ENCODE measurements around the gene LHFPL3.

LHFPL3 gene

GRCh38 chr7:104945599-104945956 is 617.2 kb downstream of the LHFPL3 start:
- H3K9me3 ChIP-seq (replicated peaks; ENCODE audit: insufficient read depth, low read length), result no peaks in the 10 kb centered on the region
- no peak overlapping the region for H3K4me3 ChIP-seq (ENCODE audit: low read length)
- H3K9me2 ChIP-seq (replicated peaks; ENCODE audit: insufficient read depth, low read length), result no peaks in the 10 kb centered on the region
- H3K36me3 ChIP-seq (replicated peaks; ENCODE audit: insufficient read depth, low read length), result no peaks in the 10 kb centered on the region
- H3K9ac ChIP-seq (ENCODE audit: low read length), result peak overlapping the region; percentile 99
- H4K20me1 ChIP-seq (ENCODE audit: insufficient read depth, low read length), result no peaks in the 10 kb centered on the region
- no peaks in the 10 kb centered on the region for H3K27me3 ChIP-seq (replicated peaks; ENCODE audit: insufficient read depth, low read length)
- no peak overlapping the region for H2AFZ ChIP-seq (ENCODE audit: low read length)
- H3K4me1 ChIP-seq (ENCODE audit: low read length), result peaks cover 46% of the 10 kb centered on the region
- TF ChIP-seq EZH2 (optimal IDR thresholded peaks at IDR 0.05; ENCODE audit: low read depth, low read length), result no peak
- TF ChIP-seq EZH2phosphoT487 (IDR thresholded peaks at IDR 0.05; ENCODE audit: low read length), result no peak
- TF ChIP-seq CTCF (IDR thresholded peaks at IDR 0.05; ENCODE audit: low read length), result no peak
- H3K79me2 ChIP-seq (ENCODE audit: low read length), result no peaks in the 10 kb centered on the region; the same call in 1 of the 2 replicates
- H3K27ac ChIP-seq (ENCODE audit: low read length), result peak overlapping the region; percentile 99
- peak overlapping the region; percentile 72 for H3K4me2 ChIP-seq (ENCODE audit: low read depth, low read length)
- no peak for DNase-seq
- peaks cover 29% of the 10 kb centered on the region for H3F3A ChIP-seq (ENCODE audit: insufficient read depth, low read length)

GRCh38 chr7:104946338-104946737 is 617.9 kb downstream of the LHFPL3 start:
- Histone ChIP-seq H3K9me2 (replicated peaks; ENCODE audit: insufficient read depth, low read length) (no peaks in the 10 kb centered on the region), H3F3A (ENCODE audit: insufficient read depth, low read length) (peaks cover 29% of the 10 kb centered on the region), H3K4me3 (ENCODE audit: low read length) (no peak overlapping the region), H3K27me3 (replicated peaks; ENCODE audit: insufficient read depth, low read length) (no peaks in the 10 kb centered on the region), H3K4me2 (ENCODE audit: low read depth, low read length) (no peak overlapping the region), H3K4me1 (ENCODE audit: low read length) (peaks cover 45% of the 10 kb centered on the region), H3K9me3 (replicated peaks; ENCODE audit: insufficient read depth, low read length) (no peaks in the 10 kb centered on the region), H2AFZ (ENCODE audit: low read length) (no peak overlapping the region), H4K20me1 (ENCODE audit: insufficient read depth, low read length) (no peaks in the 10 kb centered on the region), H3K36me3 (replicated peaks; ENCODE audit: insufficient read depth, low read length) (no peaks in the 10 kb centered on the region), H3K9ac (ENCODE audit: low read length) (no peak overlapping the region), H3K79me2 (ENCODE audit: low read length) (no peaks in the 10 kb centered on the region; the same call in 1 of the 2 replicates), H3K27ac (ENCODE audit: low read length) (0 out of 2 replicates have a peak overlapping the region, but pooled peaks have one; percentile 5)
- TF ChIP-seq EZH2phosphoT487 (IDR thresholded peaks at IDR 0.05; ENCODE audit: low read length) (no peak), CTCF (IDR thresholded peaks at IDR 0.05; ENCODE audit: low read length) (no peak), EZH2 (optimal IDR thresholded peaks at IDR 0.05; ENCODE audit: low read depth, low read length) (no peak)
- no peak for DNase-seq

- H3K27ac ChIP-seq (ENCODE audit: low read length), result no peak overlapping the region
- DNase-seq, result no peak
- H3F3A ChIP-seq (ENCODE audit: insufficient read depth, low read length), result peaks cover 5% of the 10 kb centered on the region; the same call in 1 of the 2 replicates
- no peaks in the 10 kb centered on the region for H3K9me2 ChIP-seq (replicated peaks; ENCODE audit: insufficient read depth, low read length)
- no peak overlapping the region for H2AFZ ChIP-seq (ENCODE audit: low read length)
- H3K27me3 ChIP-seq (replicated peaks; ENCODE audit: insufficient read depth, low read length), result no peaks in the 10 kb centered on the region
- H3K4me3 ChIP-seq (ENCODE audit: low read length), result no peak overlapping the region
- no peaks in the 10 kb centered on the region for H4K20me1 ChIP-seq (ENCODE audit: insufficient read depth, low read length)
- H3K9me3 ChIP-seq (replicated peaks; ENCODE audit: insufficient read depth, low read length), result no peaks in the 10 kb centered on the region
- peaks cover 30% of the 10 kb centered on the region for H3K4me1 ChIP-seq (ENCODE audit: low read length)
- no peaks in the 10 kb centered on the region for H3K79me2 ChIP-seq (ENCODE audit: low read length)
- TF ChIP-seq EZH2 (optimal IDR thresholded peaks at IDR 0.05; ENCODE audit: low read depth, low read length) (no peak), CTCF (IDR thresholded peaks at IDR 0.05; ENCODE audit: low read length) (no peak), EZH2phosphoT487 (IDR thresholded peaks at IDR 0.05; ENCODE audit: low read length) (no peak)
- no peak overlapping the region for H3K4me2 ChIP-seq (ENCODE audit: low read depth, low read length)
- H3K36me3 ChIP-seq (replicated peaks; ENCODE audit: insufficient read depth, low read length), result no peaks in the 10 kb centered on the region
- H3K9ac ChIP-seq (ENCODE audit: low read length), result no peak overlapping the region
These were observed 621.6 kb downstream of the LHFPL3 start for GRCh38 chr7:104950006-104950405.
